OCI-LY1 (cell line): ENCODE measurements around the gene PIGQ.

Experiments used
- CTCF ChIP-seq: fragments of 200-600 bp; sonication (generic), shearing (Covaris generic); IDR thresholded peaks from 2 replicates; pipeline ENCODE4 v1.5.1; 2017; ENCODE audit warnings: mild to moderate bottlenecking, antibody characterized with exemption, low read length, moderate library complexity, mixed read lengths
- EZH2 ChIP-seq: fragments of 200-600 bp; sonication (generic), shearing (Covaris generic); IDR thresholded peaks from 2 replicates; pipeline ENCODE4 v1.8.0; 2017; ENCODE audit warnings: borderline replicate concordance, mixed run types, mild to moderate bottlenecking, antibody characterized with exemption, low read length, moderate library complexity, mixed read lengths

- TF ChIP-seq CTCF, result no peak
- no peak for TF ChIP-seq EZH2
These were observed 8.4 kb upstream of the PIGQ start for GRCh38 chr16:561413-561794.
